IPS-NIHi11 (cell line): ENCODE data around the gene NDUFB5.

Experiments
- DNase-seq: peaks from one replicate; pipeline ENCODE4 v3.0.0; 2012; ENCODE audit warnings: mixed read lengths, low spot score

Gene NDUFB5

GRCh38 chr3:179604321-179605078 lies at the start of gene NDUFB5, which contains the start of gene MRPL47:
NDUFB5 (plus strand) TSS chr3:179604794; CDS start chr3:179604816, 22 bp downstream.
MRPL47 (minus strand) TSS chr3:179604638; CDS start chr3:179604624, 14 bp downstream.
- DNase-seq: peak; percentile 96

GRCh38 chr3:179558742-179559364 lies 45.7 kb upstream of the NDUFB5 start:
- peak; percentile 63 for DNase-seq

GRCh38 chr3:179560791-179561190 lies 43.8 kb upstream of the NDUFB5 start:
- DNase-seq: no peak

- DNase-seq: peak; percentile 98
These were observed 41.9 kb upstream of the NDUFB5 start, which contains the start of gene ACTL6A for GRCh38 chr3:179562591-179563270. ACTL6A (plus strand) TSS chr3:179562926; CDS start chr3:179563093, 167 bp downstream.

- peak; percentile 82 for DNase-seq
These were observed 41.3 kb upstream of the NDUFB5 start for GRCh38 chr3:179563271-179563783.

GRCh38 chr3:179565496-179565895 lies 39.1 kb upstream of the NDUFB5 start:
- no peak for DNase-seq

- DNase-seq: no peak
These were observed 23.6 kb upstream of the NDUFB5 start for GRCh38 chr3:179580992-179581391.

GRCh38 chr3:179589143-179589542 lies 15.5 kb upstream of the NDUFB5 start:
- DNase-seq: no peak

- DNase-seq: no peak
These were observed 13.9 kb upstream of the NDUFB5 start for GRCh38 chr3:179590669-179591068.

- no peak for DNase-seq
These were observed 13.3 kb upstream of the NDUFB5 start for GRCh38 chr3:179591313-179591712.

GRCh38 chr3:179599531-179599930 lies 5.1 kb upstream of the NDUFB5 start:
- DNase-seq: no peak

- DNase-seq: no peak
These were observed 1.3 kb upstream of the NDUFB5 start for GRCh38 chr3:179603321-179603720.

GRCh38 chr3:179603831-179604230 lies 763 bp upstream of the NDUFB5 start:
- DNase-seq: no peak

- no peak for DNase-seq
These were observed 2.0 kb downstream of the NDUFB5 start for GRCh38 chr3:179606534-179607085.

GRCh38 chr3:179608931-179609720 lies 4.5 kb downstream of the NDUFB5 start:
- DNase-seq: no peak

- DNase-seq: no peak
These were observed 5.5 kb downstream of the NDUFB5 start for GRCh38 chr3:179610066-179610465.

- no peak for DNase-seq
These were observed 9.2 kb downstream of the NDUFB5 start for GRCh38 chr3:179613807-179614206.

GRCh38 chr3:179615458-179616173 lies 11.0 kb downstream of the NDUFB5 start:
- DNase-seq: no peak

GRCh38 chr3:179622023-179622422 lies 17.4 kb downstream of the NDUFB5 start:
- no peak for DNase-seq

- no peak for DNase-seq
These were observed 19.9 kb downstream of the NDUFB5 start for GRCh38 chr3:179624451-179624850.
